ENCODE data around the gene RAD51B.

The RAD51B gene

GRCh38 chr14:68673464-68673863, 853.9 kb downstream of the RAD51B start:
- Mint-ChIP-seq H3K9me3 (no peaks in the 10 kb centered on the region), H3K27ac (peak overlapping the region in 2 of 3 experiments; percentile 98 to 99), H3K27me3 (ENCODE audit: low read depth) (no peaks in the 10 kb centered on the region), H3K36me3 (ENCODE audit: low read depth) (no peaks in the 10 kb centered on the region), H3K4me3 (no peak overlapping the region), H3K4me1 (peaks cover 64% of the 10 kb centered on the region)
- TF ChIP-seq CTCF (IDR thresholded peaks at IDR 0.05; ENCODE audit: unreplicated experiment in 3 of 3), result no peak

DNA sequence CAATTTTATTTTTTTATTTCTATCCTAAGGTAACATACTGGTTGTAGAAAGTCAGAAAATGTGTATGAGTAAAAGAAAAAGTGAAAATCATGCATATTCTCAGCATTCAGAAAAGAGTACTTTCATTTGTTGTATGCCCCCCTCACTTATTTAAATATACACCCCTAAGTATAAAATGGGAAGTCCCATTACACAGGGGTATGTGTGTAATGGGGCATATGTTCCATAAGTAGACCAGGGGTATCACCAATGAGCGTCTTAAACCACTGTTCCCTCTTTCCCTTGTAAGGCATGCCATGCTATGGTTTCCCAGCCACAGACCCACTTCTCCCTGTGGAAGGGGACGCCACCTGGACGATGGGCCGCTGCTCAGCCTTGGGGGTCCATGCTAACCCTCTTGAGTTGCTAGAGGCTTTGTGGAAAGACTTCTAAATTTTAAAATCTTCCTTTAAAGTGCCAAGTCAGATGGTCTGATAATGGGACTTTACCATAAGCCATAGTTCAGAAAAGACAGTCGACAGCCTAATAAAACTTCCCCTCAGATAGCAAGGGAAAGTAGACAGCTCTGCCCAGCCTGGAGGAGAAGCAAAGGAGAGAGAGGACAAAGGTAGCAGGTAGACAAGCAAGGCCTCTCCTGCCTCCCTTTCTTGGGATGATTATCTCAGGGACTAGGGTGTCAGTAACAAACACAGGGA, 855.1 kb downstream of the RAD51B start:
- H3K36me3 Mint-ChIP-seq (ENCODE audit: low read depth), result peaks cover 2% of the 10 kb centered on the region
- H3K4me1 Mint-ChIP-seq, result peaks cover 56% of the 10 kb centered on the region
- H3K27me3 Mint-ChIP-seq (ENCODE audit: low read depth), result no peaks in the 10 kb centered on the region
- peak overlapping the region; percentile 72 to 99 (median 73) for H3K27ac Mint-ChIP-seq
- TF ChIP-seq CTCF (IDR thresholded peaks at IDR 0.05; ENCODE audit: unreplicated experiment in 3 of 3), result no peak
- H3K4me3 Mint-ChIP-seq, result no peak overlapping the region
- no peaks in the 10 kb centered on the region for H3K9me3 Mint-ChIP-seq

- H3K27ac Mint-ChIP-seq, result peak overlapping the region; percentile 72 to 99 (median 73)
- no peaks in the 10 kb centered on the region for H3K27me3 Mint-ChIP-seq (ENCODE audit: low read depth)
- TF ChIP-seq CTCF (IDR thresholded peaks at IDR 0.05; ENCODE audit: unreplicated experiment in 3 of 3), result no peak
- no peak overlapping the region for H3K4me3 Mint-ChIP-seq
- no peaks in the 10 kb centered on the region for H3K9me3 Mint-ChIP-seq
- H3K36me3 Mint-ChIP-seq (ENCODE audit: low read depth), result peaks cover 4% of the 10 kb centered on the region
- H3K4me1 Mint-ChIP-seq, result peaks cover 55% of the 10 kb centered on the region
Observed at GRCh38 chr14:68675233-68675577, 855.6 kb downstream of the RAD51B start.

DNA sequence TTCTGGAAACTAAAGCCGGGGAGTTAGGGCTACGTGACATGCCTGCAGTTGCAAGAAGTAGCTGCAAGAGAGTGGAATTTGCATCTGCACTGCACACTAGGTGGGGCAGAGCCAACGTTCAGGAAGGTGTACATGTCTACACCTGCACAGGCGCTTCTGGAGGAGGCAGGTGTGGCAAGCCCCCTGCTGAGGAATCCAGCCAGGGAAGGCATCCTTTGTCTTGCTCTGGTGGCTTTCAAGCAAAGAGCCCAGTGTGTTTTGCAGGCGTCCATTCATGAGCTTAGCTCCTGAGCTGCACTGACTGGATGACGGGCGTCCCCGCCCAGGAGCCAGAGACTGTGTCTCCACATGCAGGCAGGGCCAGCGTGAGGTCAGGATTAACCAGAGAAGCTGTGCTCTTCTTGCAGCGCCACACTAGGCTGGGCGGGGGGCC, 856.9 kb downstream of the RAD51B start:
- Mint-ChIP-seq H3K36me3 (ENCODE audit: low read depth) (peaks cover 7% of the 10 kb centered on the region), H3K27me3 (ENCODE audit: low read depth) (no peaks in the 10 kb centered on the region)

GRCh38 chr14:68677476-68677875, 857.9 kb downstream of the RAD51B start:
- peaks cover 2% of the 10 kb centered on the region for H3K9me3 Mint-ChIP-seq
- peaks cover 55% of the 10 kb centered on the region for H3K4me1 Mint-ChIP-seq
- no peaks in the 10 kb centered on the region for H3K27me3 Mint-ChIP-seq (ENCODE audit: low read depth)
- H3K36me3 Mint-ChIP-seq (ENCODE audit: low read depth), result peaks cover 7% of the 10 kb centered on the region
- H3K27ac Mint-ChIP-seq, result peak overlapping the region in 2 of 3 experiments; percentile 97 to 99
- H3K4me3 Mint-ChIP-seq, result no peak overlapping the region
- TF ChIP-seq CTCF (IDR thresholded peaks at IDR 0.05; ENCODE audit: unreplicated experiment in 3 of 3), result no peak

More for the DNA sequence above, 856.9 kb downstream of the RAD51B start:
- Mint-ChIP-seq H3K9me3 (peaks cover 2% of the 10 kb centered on the region), H3K4me1 (peaks cover 55% of the 10 kb centered on the region), H3K27ac (peak overlapping the region; percentile 71 to 99 (median 73)), H3K4me3 (no peak overlapping the region)
- no peak for TF ChIP-seq CTCF (IDR thresholded peaks at IDR 0.05; ENCODE audit: unreplicated experiment in 3 of 3)

DNA sequence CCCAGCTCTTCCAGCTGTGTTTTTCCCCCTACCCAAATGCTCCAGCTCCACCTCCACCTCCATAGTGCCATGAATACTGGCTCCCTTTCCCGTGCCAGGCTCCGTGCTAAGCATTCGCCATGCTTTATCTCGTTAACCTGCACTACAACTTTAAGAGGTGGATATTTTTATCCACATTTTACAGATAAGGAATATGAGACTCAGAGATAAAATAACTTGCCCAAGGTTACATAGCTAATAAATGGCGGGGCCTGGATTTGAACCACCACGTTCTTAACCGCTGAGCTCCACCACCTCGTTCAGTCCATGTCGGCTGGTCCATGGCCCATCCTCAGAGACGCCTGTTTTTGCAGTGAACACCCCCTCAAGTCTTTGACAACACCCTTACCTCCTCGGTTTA, 858.3 kb downstream of the RAD51B start:
- Mint-ChIP-seq H3K36me3 (ENCODE audit: low read depth) (peaks cover 7% of the 10 kb centered on the region), H3K9me3 (peaks cover 2% of the 10 kb centered on the region), H3K27ac (peak overlapping the region; percentile 97 to 99 (median 99)), H3K4me3 (no peak overlapping the region), H3K4me1 (peaks cover 55% of the 10 kb centered on the region), H3K27me3 (ENCODE audit: low read depth) (no peaks in the 10 kb centered on the region)
- TF ChIP-seq CTCF (IDR thresholded peaks at IDR 0.05; ENCODE audit: unreplicated experiment in 3 of 3), result no peak

Data from nephron (organoid).